HG03520 (cell line): Measurements from ENCODE around the gene CDK5RAP2.
"Not testable (repeated sequence)": the region's sequence is repeated elsewhere in the genome, so short reads cannot be mapped to it uniquely, and the experiment has no call there.

Experiments used
- ATAC-seq: cut with Tn5 transposase; IDR thresholded peaks from one replicate; pipeline ENCODE4 v1.9.1; 2021; ENCODE audit warnings: mild to moderate bottlenecking, moderate library complexity; ENCODE audit not compliant: unreplicated experiment

CDK5RAP2 gene

DNA sequence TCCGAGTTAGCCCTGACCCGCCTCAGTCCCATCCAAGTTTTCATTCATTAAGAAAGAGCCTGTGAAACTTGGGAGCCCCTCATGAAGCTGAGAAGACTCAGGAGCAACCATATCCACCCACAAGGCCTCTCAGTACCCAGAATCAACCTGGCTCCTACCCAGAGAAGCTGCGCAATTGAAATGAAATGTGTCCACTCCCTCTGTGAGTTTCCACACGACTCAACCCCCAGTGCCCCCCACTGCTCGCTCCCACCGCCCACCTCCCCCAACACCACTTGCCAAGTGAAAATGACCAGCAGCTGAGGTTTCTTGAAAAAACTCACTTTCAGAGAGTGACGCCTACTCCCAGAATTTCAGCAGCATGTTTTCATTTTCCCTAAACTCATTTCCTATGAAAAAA lies 104.6 kb downstream of the CDK5RAP2 start:
- no peak for ATAC-seq

- ATAC-seq: no peak
These were observed 105.2 kb downstream of the CDK5RAP2 start for GRCh38 chr9:120474591-120475243.

- no peak for ATAC-seq
These were observed 106.4 kb downstream of the CDK5RAP2 start for GRCh38 chr9:120473608-120474007.

GRCh38 chr9:120465685-120466407 lies 114.1 kb downstream of the CDK5RAP2 start:
- ATAC-seq: no peak

- no peak for ATAC-seq
These were observed 115.0 kb downstream of the CDK5RAP2 start for GRCh38 chr9:120464887-120465421.

- no peak for ATAC-seq
These were observed 115.6 kb downstream of the CDK5RAP2 start for GRCh38 chr9:120464176-120464886.

- ATAC-seq: no peak
These were observed 116.2 kb downstream of the CDK5RAP2 start for GRCh38 chr9:120463765-120464164.

DNA sequence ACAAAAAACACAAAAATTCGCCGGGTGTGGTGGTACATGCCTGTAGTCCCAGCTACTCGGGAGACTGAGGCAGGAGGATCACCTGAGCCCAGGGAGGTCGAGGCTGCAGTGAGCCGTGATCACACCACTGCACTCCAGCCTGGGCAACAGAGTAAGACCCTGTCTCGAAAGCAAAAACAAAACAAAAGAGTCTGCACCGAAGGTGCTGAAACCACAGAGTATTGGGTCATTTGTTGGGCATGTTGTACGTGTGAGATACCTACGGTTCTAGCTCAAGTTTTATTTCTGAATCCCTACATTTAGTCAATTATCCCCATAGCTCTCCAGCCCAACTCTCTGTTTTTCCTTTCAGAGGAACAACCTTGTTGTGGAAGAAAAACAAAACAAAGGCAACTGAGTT lies 118.3 kb downstream of the CDK5RAP2 start:
- not testable (repeated sequence) for ATAC-seq

DNA sequence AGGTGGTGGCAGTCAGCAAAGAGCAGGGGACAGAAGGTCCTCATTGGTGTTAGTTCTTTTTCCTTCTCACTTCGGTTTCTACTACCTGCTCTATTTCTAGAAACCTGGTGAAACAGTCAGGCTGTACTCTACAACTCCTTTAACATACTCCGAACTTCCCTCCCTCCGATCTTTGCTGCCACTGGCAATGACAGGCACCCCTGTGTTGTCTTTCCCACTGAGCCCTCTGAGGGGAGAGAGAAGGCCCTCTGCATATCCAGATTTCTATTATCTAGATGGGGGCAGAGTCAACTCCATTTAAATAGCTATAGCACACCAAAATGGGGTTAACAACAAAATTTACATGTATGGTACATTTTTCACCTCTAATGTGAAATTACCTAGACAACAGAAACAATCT lies 123.7 kb downstream of the CDK5RAP2 start:
- no peak for ATAC-seq

- no peak for ATAC-seq
These were observed 125.5 kb downstream of the CDK5RAP2 start for GRCh38 chr9:120454467-120454866.

- ATAC-seq: no peak
These were observed 126.2 kb downstream of the CDK5RAP2 start for GRCh38 chr9:120453792-120454191.

GRCh38 chr9:120452631-120453030 lies 127.3 kb downstream of the CDK5RAP2 start:
- ATAC-seq: no peak

DNA sequence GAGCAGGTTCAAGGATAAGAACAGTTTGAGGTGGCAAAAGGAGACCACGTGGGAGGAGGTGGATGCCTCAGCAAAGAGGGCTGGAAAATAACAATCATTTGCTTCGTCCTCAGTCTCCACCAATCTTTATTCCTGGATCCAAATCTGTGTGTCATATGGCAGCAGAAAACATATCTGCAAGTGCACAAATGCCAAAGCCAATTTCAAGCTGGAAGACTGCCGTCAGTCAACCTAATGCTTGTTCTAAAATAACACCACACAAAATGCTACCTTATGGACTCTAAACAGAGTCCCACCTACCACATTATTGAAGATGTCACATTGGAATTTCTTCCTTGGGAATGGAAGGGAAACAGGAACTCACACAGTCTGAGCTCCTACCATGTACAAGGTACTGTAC lies 129.1 kb downstream of the CDK5RAP2 start:
- no peak for ATAC-seq

- no peak for ATAC-seq
These were observed 130.4 kb downstream of the CDK5RAP2 start for GRCh38 chr9:120449566-120449965.

DNA sequence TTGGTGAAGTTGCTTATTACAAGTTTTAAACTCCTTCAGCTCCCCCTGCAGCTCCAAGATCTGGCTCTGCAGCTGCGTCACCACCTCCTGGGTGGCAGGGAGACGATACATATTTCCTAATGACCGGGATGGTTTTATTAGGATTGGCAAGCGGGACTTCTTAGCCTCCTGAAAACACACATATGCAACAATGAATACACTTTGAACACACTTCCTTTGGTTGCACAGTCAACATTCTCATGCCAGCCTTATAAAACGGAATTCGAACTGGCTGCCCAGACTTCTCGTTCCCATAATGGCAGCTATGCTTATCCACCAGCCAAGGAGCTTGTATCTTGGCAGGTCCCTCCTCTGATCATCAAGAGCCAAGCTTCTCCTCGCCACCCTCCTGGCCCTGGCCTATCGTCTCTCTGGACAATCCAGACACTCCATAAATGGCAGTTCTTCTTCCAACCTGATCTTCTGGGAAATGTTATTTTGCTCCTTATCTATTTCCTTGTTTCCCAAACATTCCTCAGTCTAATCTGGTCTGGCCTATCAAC lies 131.9 kb downstream of the CDK5RAP2 start:
- no peak for ATAC-seq

- no peak for ATAC-seq
These were observed 133.3 kb downstream of the CDK5RAP2 start for GRCh38 chr9:120446671-120447070.

DNA sequence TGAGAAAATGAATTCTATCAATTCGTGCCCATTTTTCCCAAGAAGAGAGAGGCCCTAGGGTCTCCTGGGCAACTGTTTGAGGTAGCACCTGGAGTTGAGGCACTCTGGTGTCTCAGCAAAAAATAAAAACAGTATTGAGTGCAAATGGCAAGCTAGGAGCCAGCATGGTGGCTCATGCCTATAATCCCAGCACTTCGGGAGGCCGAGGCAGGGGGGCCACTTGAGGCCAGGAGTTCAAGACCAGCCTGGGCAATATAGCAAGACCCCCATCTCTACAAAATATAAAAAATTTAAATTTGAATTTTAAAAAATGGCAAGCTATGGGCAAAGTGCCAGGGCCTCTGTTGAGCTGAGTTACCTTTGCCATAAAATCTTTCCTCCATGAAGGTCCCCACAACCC lies 136.0 kb downstream of the CDK5RAP2 start:
- no peak for ATAC-seq

GRCh38 chr9:120443489-120443888 lies 136.5 kb downstream of the CDK5RAP2 start:
- no peak for ATAC-seq

- ATAC-seq: no peak
These were observed 137.5 kb downstream of the CDK5RAP2 start for GRCh38 chr9:120442308-120442995.

DNA sequence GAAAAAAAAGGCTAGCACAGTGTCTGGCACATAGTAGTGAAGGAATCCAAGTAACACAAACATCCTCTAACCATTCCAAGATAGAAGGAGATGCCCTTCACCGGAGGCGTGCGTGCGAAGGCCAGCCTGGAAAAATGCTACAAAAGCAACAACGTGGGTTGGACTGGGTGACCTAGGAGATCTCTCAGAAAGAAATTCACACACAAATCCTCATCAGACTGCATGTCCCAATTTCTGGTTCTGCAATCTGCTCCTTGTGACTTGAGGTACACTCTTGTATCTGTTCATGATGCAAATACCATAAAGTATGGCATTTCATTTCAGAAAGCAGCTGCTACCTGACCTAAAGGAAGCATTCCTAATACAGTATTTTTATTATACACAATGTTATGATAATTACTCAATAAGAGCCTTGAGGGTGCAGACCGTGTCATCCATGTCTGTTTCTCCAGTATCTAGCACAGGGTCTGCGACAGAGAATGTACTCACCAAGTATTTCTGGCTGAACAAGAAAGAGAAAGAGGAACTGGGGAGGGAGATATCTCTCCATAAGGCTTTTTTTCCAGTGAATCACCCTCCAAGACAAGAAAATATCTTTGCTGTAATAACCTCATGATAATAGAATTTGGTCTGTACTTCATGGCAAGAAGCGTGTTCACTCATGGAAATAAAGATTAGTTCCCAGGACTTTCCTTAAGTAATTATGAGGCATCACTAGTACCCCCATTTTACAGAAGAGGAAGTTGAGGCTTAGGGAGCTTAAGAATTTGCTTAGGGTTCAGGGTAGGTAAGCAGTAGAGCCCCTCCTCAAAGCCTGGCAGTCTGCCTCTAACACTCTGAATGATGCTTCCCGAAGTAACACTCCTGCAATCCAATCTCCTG lies 138.3 kb downstream of the CDK5RAP2 start:
- ATAC-seq: no peak
